HG03060 (cell line): Measurements from ENCODE around the gene RCOR1.
"Not testable (repeated sequence)": the region's sequence is repeated elsewhere in the genome, so short reads cannot be mapped to it uniquely, and the experiment has no call there.

ENCODE experiments used
- ATAC-seq: cut with Tn5 transposase; IDR thresholded peaks from one replicate; pipeline ENCODE4 v1.9.1; 2021; ENCODE audit warnings: low read depth, moderate number of reproducible peaks; ENCODE audit not compliant: unreplicated experiment

The RCOR1 gene

GRCh38 chr14:102737402-102738372 lies 145.2 kb downstream of the RCOR1 start:
- no peak for ATAC-seq

- no peak for ATAC-seq
Measured at GRCh38 chr14:102738373-102739189, 146.1 kb downstream of the RCOR1 start.

GRCh38 chr14:102739190-102739469 lies 146.7 kb downstream of the RCOR1 start:
- ATAC-seq, result no peak

- ATAC-seq, result no peak
Measured at GRCh38 chr14:102746634-102747438, 154.4 kb downstream of the RCOR1 start.

GRCh38 chr14:102748806-102749205 lies 156.4 kb downstream of the RCOR1 start:
- no peak for ATAC-seq

GRCh38 chr14:102749393-102750305 lies 157.2 kb downstream of the RCOR1 start:
- ATAC-seq, result no peak

- ATAC-seq, result no peak
Measured at GRCh38 chr14:102750376-102750775, 157.9 kb downstream of the RCOR1 start.

- ATAC-seq, result no peak
Measured at GRCh38 chr14:102751088-102751487, 158.6 kb downstream of the RCOR1 start.

- ATAC-seq, result no peak
Measured at GRCh38 chr14:102752239-102752847, 159.9 kb downstream of the RCOR1 start.

GRCh38 chr14:102754370-102755262 lies 162.2 kb downstream of the RCOR1 start:
- peak; percentile 55 for ATAC-seq

- no peak for ATAC-seq
Measured at GRCh38 chr14:102757646-102758045, 165.2 kb downstream of the RCOR1 start.

- no peak for ATAC-seq
Measured at GRCh38 chr14:102758087-102758486, 165.6 kb downstream of the RCOR1 start.

GRCh38 chr14:102759456-102760187 lies 167.2 kb downstream of the RCOR1 start:
- no peak for ATAC-seq

- no peak for ATAC-seq
Measured at GRCh38 chr14:102760496-102761193, 168.2 kb downstream of the RCOR1 start.

GRCh38 chr14:102761206-102761605 lies 168.8 kb downstream of the RCOR1 start:
- no peak for ATAC-seq

- peak; percentile 45 for ATAC-seq
Measured at GRCh38 chr14:102764220-102764671, 171.8 kb downstream of the RCOR1 start.

- ATAC-seq, result not testable (repeated sequence)
Measured at GRCh38 chr14:102765770-102766169, 173.3 kb downstream of the RCOR1 start.
